GM19193 (cell line): ENCODE data around the gene PFKFB4.

Experiments used
- POLR2A ChIP-seq: IDR thresholded peaks from 4 replicates; pipeline ENCODE4 v1.6.1; 2011; ENCODE audit not compliant: insufficient read depth, insufficient read length; ENCODE audit errors: extremely low read depth

PFKFB4 gene

GRCh38 chr3:48532977-48533337 lies 23.6 kb downstream of the PFKFB4 start:
- no peak for TF ChIP-seq POLR2A

GRCh38 chr3:48532271-48532976 lies 24.2 kb downstream of the PFKFB4 start:
- TF ChIP-seq POLR2A = no peak

GRCh38 chr3:48528754-48529153 lies 27.8 kb downstream of the PFKFB4 start:
- no peak for TF ChIP-seq POLR2A

GRCh38 chr3:48528048-48528447 lies 28.6 kb downstream of the PFKFB4 start:
- no peak for TF ChIP-seq POLR2A

GRCh38 chr3:48524970-48525369 lies 31.6 kb downstream of the PFKFB4 start:
- no peak for TF ChIP-seq POLR2A

- TF ChIP-seq POLR2A = no peak
Observed at GRCh38 chr3:48521635-48522034, 35.0 kb downstream of the PFKFB4 start.

- TF ChIP-seq POLR2A = no peak
Observed at GRCh38 chr3:48519277-48519643, 37.3 kb downstream of the PFKFB4 start.

GRCh38 chr3:48518638-48519276 lies 37.8 kb downstream of the PFKFB4 start:
- TF ChIP-seq POLR2A = no peak

- no peak for TF ChIP-seq POLR2A
Observed at GRCh38 chr3:48518069-48518468, 38.5 kb downstream of the PFKFB4 start.

- no peak for TF ChIP-seq POLR2A
Observed at GRCh38 chr3:48516571-48516970, 40.0 kb downstream of the PFKFB4 start.

GRCh38 chr3:48514431-48515227 lies 42.0 kb downstream of the PFKFB4 start:
- TF ChIP-seq POLR2A = no peak

- TF ChIP-seq POLR2A = no peak
Observed at GRCh38 chr3:48511551-48511950, 45.1 kb downstream of the PFKFB4 start.

- no peak for TF ChIP-seq POLR2A
Observed at GRCh38 chr3:48507256-48508061, 49.1 kb downstream of the PFKFB4 start.

GRCh38 chr3:48505968-48506504 lies 50.6 kb downstream of the PFKFB4 start:
- TF ChIP-seq POLR2A = no peak

GRCh38 chr3:48505146-48505545 lies 51.5 kb downstream of the PFKFB4 start:
- no peak for TF ChIP-seq POLR2A
